NCI-H524 (cell line): ENCODE data around the gene GARRE1.
A peak's percentile ranks its signal among the peaks of the same experiment; 100 is the strongest.
"Not testable (repeated sequence)": the region's sequence is repeated elsewhere in the genome, so short reads cannot be mapped to it uniquely, and the experiment has no call there.

Source experiments
- DNase-seq, 2 experiments: peaks; one replicate each; lab custom pipeline; 2025; lab: John Stamatoyannopoulos, UW

The GARRE1 gene

GRCh38 chr19:34259367-34260095 lies 5.2 kb downstream of the GARRE1 start:
- DNase-seq, result no peak

- no peak for DNase-seq
These were observed 6.4 kb downstream of the GARRE1 start for GRCh38 chr19:34260771-34261173.

- no peak for DNase-seq
These were observed 7.2 kb downstream of the GARRE1 start for GRCh38 chr19:34261334-34262109.

- DNase-seq, result no peak
These were observed 9.4 kb downstream of the GARRE1 start for GRCh38 chr19:34263745-34264237.

- no peak for DNase-seq
These were observed 10.9 kb downstream of the GARRE1 start for GRCh38 chr19:34265221-34265650.

- no peak for DNase-seq
These were observed 14.7 kb downstream of the GARRE1 start for GRCh38 chr19:34269081-34269480.

GRCh38 chr19:34269489-34269888 lies 15.1 kb downstream of the GARRE1 start:
- no peak for DNase-seq

GRCh38 chr19:34269968-34270621 lies 15.7 kb downstream of the GARRE1 start:
- DNase-seq, result no peak

GRCh38 chr19:34273121-34273520 lies 18.8 kb downstream of the GARRE1 start:
- DNase-seq, result no peak

- no peak for DNase-seq
These were observed 20.0 kb downstream of the GARRE1 start for GRCh38 chr19:34274284-34274826.

GRCh38 chr19:34274827-34275625 lies 20.7 kb downstream of the GARRE1 start:
- DNase-seq, result no peak

GRCh38 chr19:34275705-34276104 lies 21.4 kb downstream of the GARRE1 start:
- no peak for DNase-seq

- peak in 1 of 2 experiments; percentile 23 for DNase-seq
These were observed 22.3 kb downstream of the GARRE1 start for GRCh38 chr19:34276614-34277013.

- DNase-seq, result no peak
These were observed 22.9 kb downstream of the GARRE1 start for GRCh38 chr19:34277244-34277643.

- no peak for DNase-seq
These were observed 24.4 kb downstream of the GARRE1 start for GRCh38 chr19:34278783-34279182.

- not testable (repeated sequence) for DNase-seq
These were observed 27.1 kb downstream of the GARRE1 start for GRCh38 chr19:34281444-34281843.

GRCh38 chr19:34282611-34283519 lies 28.5 kb downstream of the GARRE1 start:
- no peak for DNase-seq

GRCh38 chr19:34284505-34284904 lies 30.2 kb downstream of the GARRE1 start:
- DNase-seq, result no peak

GRCh38 chr19:34287662-34288140 lies 33.3 kb downstream of the GARRE1 start:
- no peak for DNase-seq

GRCh38 chr19:34288381-34288780 lies 34.0 kb downstream of the GARRE1 start:
- DNase-seq, result no peak
